ENCODE results near the gene KCNIP1. TPM values are rescaled to one million over a fixed set of nuclear protein-coding genes. Genes with fewer than 3 reads are reported as not detected.

KCNIP1 gene
- total and polyA plus RNA-seq, 10 of the 15 experiments (the other 5 are each of a cell fraction or from before 2014, with no cell fraction given) = not detected

GRCh38 chr5:170642776-170643436 is 139.1 kb downstream of the KCNIP1 start:
- DNase-seq (ENCODE audit: low read depth, low spot score) (no peak), ATAC-seq (no peak), FAIRE-seq (no peak)
- Histone ChIP-seq H2AFZ (ENCODE audit: control insufficient read depth, low read depth, low read length) (no peak overlapping the region), H3K79me2 (ENCODE audit: control insufficient read depth, insufficient read depth, low read length) (no peaks in the 10 kb centered on the region), H3K9me3 (replicated peaks; ENCODE audit: control insufficient read depth, insufficient read depth, low read length) (no peaks in the 10 kb centered on the region), H3K4me2 (ENCODE audit: control insufficient read depth, insufficient read depth) (no peak overlapping the region), H3K27ac (ENCODE audit: control insufficient read depth, insufficient read depth) (no peak overlapping the region), H3K9ac (ENCODE audit: control insufficient read depth, insufficient read depth, low read length) (no peak overlapping the region), H4K20me1 (ENCODE audit: control insufficient read depth, insufficient read depth) (no peaks in the 10 kb centered on the region), H3K36me3 (ENCODE audit: control insufficient read depth in 2 of 2, insufficient read depth in 2 of 2, low read length in 1 of 2) (no peaks in the 10 kb centered on the region), H3K27me3 (replicated peaks in 1 of 2; ENCODE audit: control insufficient read depth in 2 of 2, insufficient read depth in 2 of 2, low read length in 1 of 2) (peaks cover 3 to 5% of the 10 kb centered on the region in 2 experiments; a peak in 3 of 4 replicates), H3K4me1 (ENCODE audit: control insufficient read depth, insufficient read depth, low read length) (no peaks in the 10 kb centered on the region), H3K4me3 (no peak overlapping the region)
- ChIA-PET SMC1A (ENCODE audit: uncharacterized antibody, unreplicated experiment) (no interaction called here), RAD21 (ENCODE audit: unreplicated experiment) (no interaction called here), CTCF (interaction anchor here (1.9 kb wide), 1 partner anchor 149 kb away, joined by 6 read pairs; no protein-coding TSS in a partner anchor), POLR2A (no interaction called here)
- in situ Hi-C loops (cut with MboI) = no loop called here
- WGBS (ENCODE audit: insufficient coverage, insufficient replicate concordance, low lambda C conversion rate, missing lambda C conversion rate) = 8% methylated on average over 3 of the region's 3 CpGs
- intact Hi-C loops (cut with micrococcal nuclease; ENCODE audit: unreplicated experiment) = no loop called here
- TF ChIP-seq NR2F1 (conservative IDR thresholded peaks at IDR 0.05) (no peak), GATAD2B (conservative IDR thresholded peaks at IDR 0.05; ENCODE audit: low read depth) (no peak), MYC (IDR thresholded peaks at IDR 0.05; ENCODE audit: insufficient read depth, insufficient read length, insufficient replicate concordance, low read length, severe bottlenecking) (no peak), IRF5 (IDR thresholded peaks at IDR 0.05; ENCODE audit: borderline replicate concordance) (no peak), RCOR1 (conservative IDR thresholded peaks at IDR 0.05; ENCODE audit: low read depth, low read length) (no peak), NKRF (conservative IDR thresholded peaks at IDR 0.05) (no peak), FOXM1 (IDR thresholded peaks at IDR 0.05; ENCODE audit: low read depth, low read length) (no peak), ZNF687 (IDR thresholded peaks at IDR 0.05) (no peak), E2F4 (IDR thresholded peaks at IDR 0.05; ENCODE audit: low read depth, low read length) (no peak), RBBP5 (conservative IDR thresholded peaks at IDR 0.05) (no peak), ZNF622 (IDR thresholded peaks at IDR 0.05) (no peak), NFYA (IDR thresholded peaks at IDR 0.05; ENCODE audit: borderline replicate concordance, low read depth, low read length) (no peak), TAF1 (IDR thresholded peaks at IDR 0.05; ENCODE audit: borderline replicate concordance, low read depth, low read length) (no peak)
- BruUV-seq (replicated peaks) = no TSS peak

Measured in GM12878 (cell line).